CD8-positive, alpha-beta memory T cell (primary cell): ENCODE measurements around the gene ITGA5. TPM values are rescaled to one million over a fixed set of nuclear protein-coding genes. Genes with fewer than 3 reads are reported as not detected.

Experiments
- CTCF ChIA-PET: fragments of 350-600 bp; sonication (Branson Sonifier 250); formaldehyde crosslinking; loops from one replicate; lab custom pipeline; 2021; ENCODE audit warnings: antibody characterized with exemption; lab: Charles Lee
- POLR2A ChIA-PET: fragments of 350-600 bp; sonication (Branson Sonifier 250); formaldehyde crosslinking; loops from one replicate; lab custom pipeline; 2021; ENCODE audit warnings: antibody characterized with exemption; lab: Charles Lee
- DNase-seq, 5 donors: peaks; one replicate each; pipeline versions ENCODE4 v3.0.0 to v3.0.0-alpha.2; 2020 to 2022; ENCODE audit warnings: mixed read lengths in 1 of 5
- H3K27ac ChIP-seq: one replicate; pipeline ENCODE4 v1.7.0; 2013; ENCODE audit warnings: low read depth, mild to moderate bottlenecking, low read length, moderate library complexity
- H3K27me3 ChIP-seq: 2 replicates; pipeline ENCODE4 v1.7.0; 2013; ENCODE audit warnings: low read length, mild to moderate bottlenecking; ENCODE audit not compliant: insufficient read depth, poor library complexity, severe bottlenecking
- H3K36me3 ChIP-seq: 2 replicates; pipeline ENCODE4 v1.7.0; 2013; ENCODE audit warnings: mild to moderate bottlenecking, low read length, moderate library complexity; ENCODE audit not compliant: insufficient read depth
- H3K4me1 ChIP-seq: 2 replicates; pipeline ENCODE4 v1.7.0; 2013; ENCODE audit warnings: mild to moderate bottlenecking, low read length, moderate library complexity; ENCODE audit not compliant: insufficient read depth
- H3K4me3 ChIP-seq: 2 replicates; pipeline ENCODE4 v1.7.0; 2013; ENCODE audit warnings: mild to moderate bottlenecking, low read length
- H3K9me3 ChIP-seq: 2 replicates; pipeline ENCODE4 v1.7.0; 2013; ENCODE audit warnings: mild to moderate bottlenecking, low read length
- H3K27ac Mint-ChIP-seq, 8 donors: one replicate each; pipeline ENCODE4 v1.8.0; 2020 to 2021; ENCODE audit warnings: mixed read lengths in 8 of 8, mild to moderate bottlenecking in 6 of 8, inconsistent platforms in 3 of 8, moderate library complexity in 3 of 8
- H3K27me3 Mint-ChIP-seq, 2 donors: one replicate each; pipeline ENCODE4 v1.8.0; 2020 to 2021; ENCODE audit warnings: mixed read lengths in 2 of 2, mild to moderate bottlenecking in 1 of 2, moderate library complexity in 1 of 2
- H3K36me3 Mint-ChIP-seq, 3 donors: one replicate each; pipeline ENCODE4 v1.8.0; 2020 to 2021; ENCODE audit warnings: mixed read lengths in 3 of 3, inconsistent platforms in 1 of 3, mild to moderate bottlenecking in 1 of 3
- H3K4me1 Mint-ChIP-seq, 3 donors: one replicate each; pipeline ENCODE4 v1.8.0; 2020 to 2021; ENCODE audit warnings: mixed read lengths in 3 of 3, inconsistent platforms in 1 of 3, mild to moderate bottlenecking in 1 of 3
- H3K4me3 Mint-ChIP-seq, 7 donors: one replicate each; pipeline ENCODE4 v1.8.0; 2020 to 2021; ENCODE audit warnings: mixed read lengths in 7 of 7, mild to moderate bottlenecking in 6 of 7, moderate library complexity in 4 of 7, inconsistent platforms in 2 of 7
- H3K9me3 Mint-ChIP-seq, 5 donors: one replicate each; pipeline ENCODE4 v1.8.0; 2020 to 2022; ENCODE audit warnings: mixed read lengths in 5 of 5, mild to moderate bottlenecking in 3 of 5, moderate library complexity in 2 of 5, inconsistent platforms in 1 of 5
- polyA plus RNA-seq: library from polyadenylated mRNA; unstranded; fragments of 300-500 nt; fragmentation: Illumina TruSeq; gene quantifications from one replicate; pipeline ENCODE4 v1.2.3, GENCODE V29; 2021
- total RNA-seq, 2 experiments: library from RNA; stranded (reverse); gene quantifications; one replicate each; pipeline ENCODE4 v1.2.3, GENCODE V29; 2021

Gene ITGA5
- total and polyA plus RNA-seq, 3 experiments from 2014 or later: 23.2 to 50.6 (median 25.7) TPM

DNA sequence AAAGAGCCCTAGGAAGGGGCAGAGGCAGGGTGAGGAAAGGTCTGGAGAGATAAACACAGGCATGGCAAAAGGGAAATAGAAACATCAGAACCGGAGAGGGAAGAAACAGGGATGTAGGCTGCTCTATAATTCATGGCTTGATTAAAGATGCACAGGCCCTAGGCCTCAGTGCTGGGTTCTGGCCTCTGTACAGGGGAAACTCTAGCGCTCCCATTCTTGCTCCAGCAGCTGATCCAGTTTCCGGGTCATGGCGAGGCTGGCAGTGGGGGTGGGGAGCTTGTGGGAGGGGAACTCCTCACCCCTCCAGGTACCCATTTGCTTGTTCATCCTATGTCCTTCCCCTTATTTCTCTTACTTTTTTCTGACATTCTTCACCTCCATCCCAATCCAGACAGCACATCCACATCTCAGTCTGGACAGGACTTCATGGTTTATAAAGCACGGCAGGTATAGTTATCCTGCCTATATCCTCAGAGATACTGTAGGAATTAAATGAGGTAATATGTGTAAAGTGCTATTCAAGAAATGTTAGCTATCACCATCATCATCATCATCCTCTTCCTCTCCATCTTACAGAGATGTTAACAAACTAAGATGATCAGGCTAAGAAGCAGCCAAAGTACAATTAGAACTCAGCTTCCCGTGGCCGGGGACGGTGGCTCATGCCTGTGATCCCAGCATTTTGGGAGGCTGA is 46.8 kb downstream of the ITGA5 start:
- Mint-ChIP-seq H3K27me3 (peaks cover 0 to 2% of the 10 kb centered on the region in 2 donors), H3K4me3 (no peak overlapping the region), H3K36me3 (peaks cover 0 to 1% (median 0%) of the 10 kb centered on the region in 3 donors), H3K4me1 (peaks cover 16 to 25% (median 19%) of the 10 kb centered on the region in 3 donors), H3K27ac (peak overlapping the region in 3 of 8 donors; percentile 54 to 74 (median 64)), H3K9me3 (no peaks in the 10 kb centered on the region)
- peaks cover 11% of the 10 kb centered on the region for H3K4me1 ChIP-seq
- no peak for DNase-seq
- no peak overlapping the region for H3K4me3 ChIP-seq
- H3K27ac ChIP-seq: no peak overlapping the region
- ChIA-PET CTCF (interaction anchor here (0.8 to 2.7 kb wide), 5 partner anchors 32 to 120 kb away, joined by 3 to 11 read pairs (median 3); no protein-coding TSS in a partner anchor), POLR2A (no interaction called here)
- H3K9me3 ChIP-seq: no peaks in the 10 kb centered on the region
- H3K36me3 ChIP-seq: no peaks in the 10 kb centered on the region
- H3K27me3 ChIP-seq: no peaks in the 10 kb centered on the region

DNA sequence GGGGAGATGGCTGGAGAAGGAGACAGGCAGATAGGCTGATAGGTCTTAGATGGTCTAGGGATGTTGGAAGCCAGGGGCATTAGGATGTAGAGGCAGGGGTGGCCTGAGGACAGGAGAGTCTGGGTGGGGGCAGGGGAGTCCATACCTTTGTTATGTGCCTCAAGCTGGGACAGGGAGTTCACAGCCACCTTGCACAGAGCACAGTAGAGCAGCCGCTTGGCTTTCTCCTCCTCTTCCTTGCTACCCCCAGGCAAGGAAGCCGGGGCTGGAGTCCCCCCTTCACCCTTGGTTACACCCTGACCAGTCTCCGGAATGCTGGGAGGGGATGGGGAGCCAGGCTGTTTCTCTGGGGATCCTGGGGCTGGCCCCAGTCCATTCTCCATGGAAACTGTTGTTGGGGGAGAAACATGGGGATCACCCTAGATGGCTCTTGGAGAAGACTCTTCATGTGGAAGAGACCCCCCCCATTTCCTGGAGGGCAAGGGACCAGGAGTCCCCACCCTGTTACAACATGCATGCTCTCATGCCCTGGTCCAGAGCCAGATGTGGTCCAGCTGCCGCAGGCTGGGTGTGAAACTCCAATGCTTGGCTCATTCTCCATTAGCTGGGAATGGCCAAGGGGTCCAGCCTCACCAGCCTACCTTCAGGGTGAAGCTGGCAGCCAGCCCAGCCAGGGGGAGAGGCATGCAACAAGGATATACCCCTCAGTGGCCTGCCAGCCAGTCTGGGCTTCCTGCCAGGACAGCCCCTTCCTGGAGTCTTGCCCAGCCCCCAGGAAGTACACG is 47.5 kb downstream of the ITGA5 start:
- no peaks in the 10 kb centered on the region for H3K9me3 ChIP-seq
- no peaks in the 10 kb centered on the region for H3K27me3 ChIP-seq
- H3K4me3 ChIP-seq: no peak overlapping the region
- DNase-seq: no peak
- no peak overlapping the region for H3K27ac ChIP-seq
- H3K4me1 ChIP-seq: peaks cover 11% of the 10 kb centered on the region
- ChIA-PET POLR2A (no interaction called here), CTCF (interaction anchor here (0.9 to 2.7 kb wide), 9 partner anchors 8 to 157 kb away, joined by 3 to 14 read pairs (median 6); partner anchors contain the start of gene NCKAP1L)
- no peaks in the 10 kb centered on the region for H3K36me3 ChIP-seq
- peak overlapping the region in 3 of 8 donors; percentile 13 to 83 (median 64) for H3K27ac Mint-ChIP-seq
- no peaks in the 10 kb centered on the region for H3K9me3 Mint-ChIP-seq
- peaks cover 0 to 2% of the 10 kb centered on the region in 2 donors for H3K27me3 Mint-ChIP-seq
- no peak overlapping the region for H3K4me3 Mint-ChIP-seq
- peaks cover 0 to 1% (median 0%) of the 10 kb centered on the region in 3 donors for H3K36me3 Mint-ChIP-seq
- peaks cover 16 to 25% (median 19%) of the 10 kb centered on the region in 3 donors for H3K4me1 Mint-ChIP-seq

DNA sequence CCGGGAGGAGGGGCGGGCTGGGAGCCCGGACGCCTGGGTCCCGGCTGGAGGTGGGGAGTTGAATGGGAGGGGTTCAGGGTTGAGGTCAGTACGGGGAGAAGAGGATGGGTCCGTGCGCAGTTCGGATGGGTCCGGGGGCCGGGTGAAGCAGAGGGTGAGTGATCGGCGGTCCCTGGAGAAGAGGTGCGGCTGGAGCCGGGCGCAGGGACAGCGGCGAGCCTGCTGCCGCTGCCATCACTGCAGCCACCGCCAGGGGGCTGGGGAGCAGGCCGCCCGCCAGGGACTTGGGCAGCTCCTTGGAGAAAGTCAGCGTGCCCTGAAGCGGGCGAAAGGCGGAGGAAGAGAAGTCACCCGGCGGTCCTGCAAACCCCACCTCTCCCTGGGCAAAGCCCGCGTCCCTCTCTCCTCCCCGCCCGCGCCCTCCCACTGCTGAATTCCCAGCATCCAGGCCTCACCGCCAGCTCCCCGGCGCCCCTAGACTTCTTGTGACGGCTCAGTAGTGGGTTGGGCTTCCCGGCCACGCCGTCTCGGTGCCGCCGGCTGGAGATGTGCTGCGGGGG is 48.8 kb downstream of the ITGA5 start:
- peak overlapping the region in 1 of 7 donors; percentile 73 for H3K4me3 Mint-ChIP-seq
- peaks cover 11% of the 10 kb centered on the region for H3K4me1 ChIP-seq
- no peaks in the 10 kb centered on the region for H3K27me3 ChIP-seq
- H3K4me1 Mint-ChIP-seq: peaks cover 16 to 25% (median 19%) of the 10 kb centered on the region in 3 donors
- no peak overlapping the region for H3K27ac ChIP-seq
- H3K9me3 Mint-ChIP-seq: no peaks in the 10 kb centered on the region
- no peak overlapping the region for H3K4me3 ChIP-seq
- peaks cover 0 to 1% (median 0%) of the 10 kb centered on the region in 3 donors for H3K36me3 Mint-ChIP-seq
- no peak overlapping the region for H3K27ac Mint-ChIP-seq
- peaks cover 0 to 2% of the 10 kb centered on the region in 2 donors for H3K27me3 Mint-ChIP-seq
- no peaks in the 10 kb centered on the region for H3K9me3 ChIP-seq
- ChIA-PET POLR2A (interaction anchor here (1.3 kb wide), 1 partner anchor 154 kb away, joined by 3 read pairs; no protein-coding TSS in a partner anchor), CTCF (interaction anchor here (1.0 to 2.7 kb wide), 11 partner anchors 9 to 156 kb away, joined by 3 to 14 read pairs (median 3); partner anchors contain the start of gene NCKAP1L)
- H3K36me3 ChIP-seq: no peaks in the 10 kb centered on the region
- DNase-seq: peak in 1 of 5 donors; percentile 21

DNA sequence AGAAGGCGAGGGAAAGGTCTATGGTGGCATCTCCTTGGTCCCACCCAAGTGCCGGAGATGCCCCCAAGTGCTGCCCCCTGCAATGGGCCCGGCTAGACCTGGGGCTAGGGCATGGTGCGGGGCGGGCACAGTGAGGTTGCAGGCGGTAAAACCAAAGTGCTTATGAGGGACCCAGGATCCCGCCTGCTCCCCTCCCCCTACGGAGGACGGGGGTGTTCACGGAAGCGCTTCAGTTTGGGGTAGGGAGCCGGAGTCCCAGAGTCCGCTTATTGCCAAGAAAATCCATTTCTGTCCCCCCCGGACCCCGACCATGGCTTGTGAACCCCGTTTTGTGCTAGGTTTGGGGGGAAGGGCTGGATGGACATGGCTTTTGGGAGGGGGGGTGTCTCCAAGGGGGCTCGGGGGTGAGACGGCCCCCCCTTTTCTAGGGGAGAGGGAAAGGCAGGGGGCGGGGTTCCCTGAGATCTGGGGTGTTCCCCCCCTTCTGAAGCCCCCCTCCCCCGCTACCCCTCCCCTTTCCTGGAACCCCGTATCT is 49.4 kb downstream of the ITGA5 start:
- Histone ChIP-seq H3K4me3 (no peak overlapping the region), H3K27me3 (no peaks in the 10 kb centered on the region), H3K27ac (no peak overlapping the region), H3K4me1 (peaks cover 13% of the 10 kb centered on the region), H3K9me3 (no peaks in the 10 kb centered on the region), H3K36me3 (no peaks in the 10 kb centered on the region)
- Mint-ChIP-seq H3K27me3 (peaks cover 0 to 2% of the 10 kb centered on the region in 2 donors), H3K4me1 (peaks cover 16 to 27% (median 21%) of the 10 kb centered on the region in 3 donors), H3K36me3 (peaks cover 0 to 1% (median 0%) of the 10 kb centered on the region in 3 donors), H3K9me3 (no peaks in the 10 kb centered on the region), H3K4me3 (peak overlapping the region in 6 of 7 donors; percentile 18 to 72 (median 58)), H3K27ac (peak overlapping the region in 1 of 8 donors; percentile 86)
- CTCF ChIA-PET: interaction anchor here (2.7 kb wide), 1 partner anchor 118 kb away, joined by 11 read pairs; no protein-coding TSS in a partner anchor
- no peak for DNase-seq
- POLR2A ChIA-PET: interaction anchor here (1.3 kb wide), 1 partner anchor 153 kb away, joined by 3 read pairs; no protein-coding TSS in a partner anchor

DNA sequence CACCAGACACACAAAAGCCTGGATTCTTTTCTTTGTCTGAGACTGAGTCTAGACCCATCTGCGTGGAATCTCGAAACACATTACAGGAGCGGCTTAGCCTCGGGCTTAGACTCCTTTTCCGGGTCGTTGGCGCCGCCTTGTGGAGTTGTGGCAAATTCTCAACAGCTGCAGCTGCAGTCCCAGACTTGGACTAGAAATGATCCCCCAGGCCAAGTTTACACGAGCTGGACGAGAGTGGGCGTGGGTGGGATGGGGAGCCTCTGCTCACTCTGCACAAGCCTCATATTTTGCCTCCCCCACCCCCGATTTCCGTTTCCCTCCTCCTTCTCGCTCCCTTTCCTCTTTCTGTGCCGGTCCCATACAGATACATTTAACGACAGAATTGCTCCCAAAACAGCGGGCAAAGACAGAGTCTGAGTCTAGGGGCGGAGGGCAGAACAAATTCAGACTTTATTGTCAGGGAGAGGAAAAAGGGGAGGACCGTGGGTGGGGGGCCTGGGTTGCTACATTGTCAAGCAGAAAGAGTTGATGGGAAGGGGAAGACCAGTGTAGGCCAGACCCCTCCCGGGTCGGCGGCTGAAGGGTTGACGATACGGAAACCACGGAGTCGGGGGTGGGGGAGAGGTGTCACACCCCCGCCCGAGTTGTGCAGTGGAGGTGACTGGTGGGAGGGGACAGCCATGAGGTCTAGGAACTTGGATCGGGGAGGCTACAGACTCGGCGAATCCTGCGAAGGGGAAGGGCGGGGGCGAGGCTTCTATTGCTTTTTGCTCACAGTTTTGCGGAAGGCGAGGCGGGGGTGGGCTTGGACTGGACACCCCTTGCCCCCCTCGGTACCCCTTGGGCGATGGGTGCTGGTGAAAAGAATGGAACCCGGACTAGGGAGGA is 50.1 kb downstream of the ITGA5 start:
- Histone ChIP-seq H3K36me3 (no peaks in the 10 kb centered on the region), H3K9me3 (no peaks in the 10 kb centered on the region), H3K4me3 (peak overlapping the region; percentile 56), H3K27me3 (no peaks in the 10 kb centered on the region), H3K4me1 (peaks cover 20% of the 10 kb centered on the region), H3K27ac (no peak overlapping the region)
- ChIA-PET CTCF (interaction anchor here (0.6 to 3.4 kb wide), 39 partner anchors 9 to 161 kb away, joined by 3 to 21 read pairs (median 5); partner anchors contain the start of gene COPZ1), POLR2A (interaction anchor here (0.6 to 1.0 kb wide), 2 partner anchors 10 to 118 kb away, joined by 3 to 4 read pairs; no protein-coding TSS in a partner anchor)
- Mint-ChIP-seq H3K4me1 (peaks cover 22 to 34% (median 28%) of the 10 kb centered on the region in 3 donors), H3K9me3 (no peaks in the 10 kb centered on the region), H3K36me3 (peaks cover 0 to 1% (median 0%) of the 10 kb centered on the region in 3 donors), H3K4me3 (peak overlapping the region; percentile 34 to 77 (median 62)), H3K27ac (peak overlapping the region in 7 of 8 donors; percentile 10 to 86 (median 62)), H3K27me3 (peaks cover 0 to 2% of the 10 kb centered on the region in 2 donors)
- DNase-seq: peak; percentile 75 to 91 (median 80)

DNA sequence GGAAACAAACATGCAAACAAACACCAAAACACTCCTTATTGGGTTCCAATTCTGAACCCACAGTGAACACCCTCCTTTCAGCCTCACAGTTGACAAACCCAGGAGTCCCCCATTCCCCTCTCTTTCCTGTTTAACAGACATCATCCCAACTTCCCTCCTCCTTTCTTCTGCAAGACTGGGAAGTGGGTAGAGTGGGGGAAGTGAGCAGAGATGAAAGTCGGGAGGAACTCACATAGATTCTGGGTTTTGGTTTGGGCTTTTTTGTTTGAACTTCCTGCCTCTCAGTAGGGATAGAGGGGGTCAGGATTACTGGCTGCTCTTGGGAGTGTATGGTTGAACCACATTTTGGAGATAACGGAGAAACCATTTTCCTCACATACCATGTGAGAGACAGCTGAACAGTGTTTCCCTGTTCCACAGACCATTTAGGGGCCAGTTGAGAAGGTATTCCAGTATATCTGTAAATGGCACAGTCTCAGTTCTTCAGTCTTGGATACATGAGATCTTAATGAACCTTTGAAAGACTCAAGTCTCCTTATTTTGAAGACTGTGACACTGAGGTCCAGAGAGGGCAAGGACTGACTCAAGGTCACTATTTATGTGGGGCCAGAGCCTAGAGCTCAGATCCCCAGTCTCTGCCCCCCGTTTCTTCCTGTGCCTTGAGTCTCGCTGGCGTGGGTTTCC is 50.9 kb downstream of the ITGA5 start:
- Mint-ChIP-seq H3K4me1 (peaks cover 23 to 41% (median 30%) of the 10 kb centered on the region in 3 donors), H3K27ac (peak overlapping the region in 7 of 8 donors; percentile 24 to 86 (median 62)), H3K36me3 (peaks cover 0 to 1% (median 0%) of the 10 kb centered on the region in 3 donors), H3K4me3 (peak overlapping the region in 6 of 7 donors; percentile 34 to 77 (median 67)), H3K9me3 (no peaks in the 10 kb centered on the region), H3K27me3 (peaks cover 0 to 2% of the 10 kb centered on the region in 2 donors)
- ChIA-PET CTCF (interaction anchor here (0.6 to 3.4 kb wide), 38 partner anchors 9 to 161 kb away, joined by 3 to 21 read pairs (median 5); partner anchors contain the start of gene COPZ1), POLR2A (interaction anchor here (0.6 to 1.0 kb wide), 2 partner anchors 11 to 117 kb away, joined by 3 to 4 read pairs; no protein-coding TSS in a partner anchor)
- Histone ChIP-seq H3K4me3 (peak overlapping the region; percentile 56), H3K36me3 (no peaks in the 10 kb centered on the region), H3K27ac (no peak overlapping the region), H3K27me3 (no peaks in the 10 kb centered on the region), H3K4me1 (peaks cover 25% of the 10 kb centered on the region), H3K9me3 (no peaks in the 10 kb centered on the region)
- DNase-seq: no peak
